ENCODE results near the gene LENG8.

DNA sequence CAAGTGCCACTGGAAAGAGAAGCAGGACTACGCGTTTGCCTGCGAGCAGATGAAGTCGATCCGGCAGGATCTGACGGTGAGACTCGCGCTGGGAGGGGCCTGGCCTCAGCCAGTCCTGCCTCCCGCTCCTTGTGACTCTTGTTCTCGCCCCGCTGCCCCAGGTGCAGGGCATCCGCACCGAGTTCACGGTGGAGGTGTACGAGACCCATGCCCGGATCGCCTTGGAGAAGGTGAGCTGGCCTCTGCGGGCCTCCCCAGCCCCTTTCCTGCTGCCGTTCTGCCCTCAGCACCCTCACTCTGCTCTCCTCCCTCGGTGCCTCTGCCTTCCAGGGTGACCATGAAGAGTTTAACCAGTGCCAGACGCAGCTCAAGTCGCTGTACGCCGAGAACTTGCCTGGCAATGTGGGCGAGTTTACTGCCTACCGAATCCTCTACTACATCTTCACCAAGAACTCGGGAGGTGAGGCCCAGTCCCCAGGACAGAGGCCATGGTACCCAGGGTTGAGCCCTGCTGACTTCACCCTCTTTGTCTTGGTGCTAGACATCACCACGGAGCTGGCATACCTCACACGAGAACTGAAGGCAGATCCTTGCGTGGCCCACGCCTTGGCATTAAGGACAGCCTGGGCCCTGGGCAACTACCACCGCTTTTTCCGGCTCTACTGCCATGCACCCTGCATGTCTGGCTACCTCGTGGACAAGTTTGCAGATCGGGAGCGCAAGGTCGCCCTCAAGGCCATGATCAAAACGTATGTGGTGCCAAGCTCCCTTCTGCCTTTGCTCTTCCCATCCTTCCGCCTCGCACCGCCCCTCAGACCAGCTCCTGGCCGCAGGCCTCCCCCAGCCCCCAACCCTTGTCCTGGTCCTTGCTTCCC, 9.0 kb downstream of the LENG8 start:
- TF ChIP-seq, protein P1, sequence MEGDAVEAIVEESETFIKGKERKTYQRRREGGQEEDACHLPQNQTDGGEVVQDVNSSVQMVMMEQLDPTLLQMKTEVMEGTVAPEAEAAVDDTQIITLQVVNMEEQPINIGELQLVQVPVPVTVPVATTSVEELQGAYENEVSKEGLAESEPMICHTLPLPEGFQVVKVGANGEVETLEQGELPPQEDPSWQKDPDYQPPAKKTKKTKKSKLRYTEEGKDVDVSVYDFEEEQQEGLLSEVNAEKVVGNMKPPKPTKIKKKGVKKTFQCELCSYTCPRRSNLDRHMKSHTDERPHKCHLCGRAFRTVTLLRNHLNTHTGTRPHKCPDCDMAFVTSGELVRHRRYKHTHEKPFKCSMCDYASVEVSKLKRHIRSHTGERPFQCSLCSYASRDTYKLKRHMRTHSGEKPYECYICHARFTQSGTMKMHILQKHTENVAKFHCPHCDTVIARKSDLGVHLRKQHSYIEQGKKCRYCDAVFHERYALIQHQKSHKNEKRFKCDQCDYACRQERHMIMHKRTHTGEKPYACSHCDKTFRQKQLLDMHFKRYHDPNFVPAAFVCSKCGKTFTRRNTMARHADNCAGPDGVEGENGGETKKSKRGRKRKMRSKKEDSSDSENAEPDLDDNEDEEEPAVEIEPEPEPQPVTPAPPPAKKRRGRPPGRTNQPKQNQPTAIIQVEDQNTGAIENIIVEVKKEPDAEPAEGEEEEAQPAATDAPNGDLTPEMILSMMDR (conservative IDR thresholded peaks at IDR 0.05; ENCODE audit: low read length), result no peak
- TF ChIP-seq EZH2phosphoT487 (IDR thresholded peaks at IDR 0.05; ENCODE audit: borderline replicate concordance, low read depth, low read length), result no peak

Measured in OCI-LY7 (cell line).